Stomach (tissue), 4 donors: ENCODE results near the gene CD8B2.

Experiments
- CTCF ChIP-seq, 7 experiments: fragments of 450-650 bp in 4 of 7; fragments of 200-600 bp in 3 of 7; sonication (generic) in 3 of 7; IDR thresholded peaks; one replicate each; pipeline ENCODE4 v1.5.1; 2016 to 2019; ENCODE audit warnings: antibody characterized with exemption in 7 of 7, control low read depth in 2 of 7, mild to moderate bottlenecking in 1 of 7
- POLR2A ChIP-seq, 4 donors: fragments of 450-650 bp; IDR thresholded peaks; one replicate each; pipeline ENCODE4 v1.6.1; 2016; ENCODE audit warnings: antibody characterized with exemption in 4 of 4, control low read depth in 2 of 4, mild to moderate bottlenecking in 1 of 4, moderate library complexity in 1 of 4
- POLR2AphosphoS5 ChIP-seq, 3 donors: sonication (generic); formaldehyde crosslinking; IDR thresholded peaks; one replicate each; pipeline ENCODE4 v1.6.1; 2016; ENCODE audit warnings: antibody characterized with exemption in 3 of 3

GRCh38 chr2:106530866-106531265 lies 43.7 kb downstream of the CD8B2 start:
- TF ChIP-seq CTCF (IDR thresholded peaks at IDR 0.05) (no peak), POLR2AphosphoS5 (IDR thresholded peaks at IDR 0.05) (no peak), POLR2A (IDR thresholded peaks at IDR 0.05) (no peak)
